SK-N-MC (cell line): Measurements from ENCODE around the gene FTCD.

ENCODE experiments used
- EZH2 ChIP-seq: fragments of 200-600 bp; sonication (generic); IDR thresholded peaks from one replicate; pipeline ENCODE4 v1.6.1; 2017; ENCODE audit warnings: antibody characterized with exemption
- POLR2AphosphoS5 ChIP-seq: IDR thresholded peaks from 2 replicates; pipeline ENCODE4 v1.6.1; 2012; ENCODE audit warnings: mild to moderate bottlenecking, low read depth, low read length, borderline replicate concordance

- TF ChIP-seq POLR2AphosphoS5 (no peak), EZH2 (no peak)
These were observed 2.1 kb upstream of the FTCD start for GRCh38 chr21:46157396-46157986.
